ENCODE data around the gene DMRT3.

Gene DMRT3

DNA sequence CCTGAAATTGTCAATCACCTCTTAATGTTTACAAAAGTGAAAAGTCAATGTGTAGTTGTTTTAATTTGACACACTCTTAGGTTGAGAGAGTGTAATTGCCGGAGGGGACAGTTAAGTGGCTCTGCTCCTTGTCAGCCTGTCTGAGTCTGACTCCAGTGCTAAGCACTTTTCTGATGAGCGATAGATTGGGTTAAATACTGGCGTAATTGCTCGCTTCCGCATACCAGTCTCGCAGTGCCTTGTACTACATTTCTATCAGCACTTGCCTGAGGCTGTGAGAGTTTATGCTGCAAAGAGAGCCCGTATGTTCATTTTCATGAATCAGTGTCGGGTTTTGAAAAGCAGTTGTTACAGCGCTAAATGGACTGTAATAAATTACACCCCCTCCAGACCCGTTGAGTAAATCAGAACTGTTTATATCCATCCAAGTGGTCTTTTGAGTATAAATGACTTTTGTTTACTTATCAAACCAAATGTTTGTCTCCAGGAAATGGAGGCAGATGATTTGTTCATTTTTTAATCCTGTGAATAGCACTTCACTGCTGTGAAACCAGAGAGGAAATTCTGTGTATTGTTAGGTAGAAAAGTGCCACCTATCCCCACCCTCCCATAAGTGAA, 41.0 kb upstream of the DMRT3 start:
- no peak for DNase-seq
- H3K27me3 ChIP-seq, result peaks cover 0 to 9% of the 10 kb centered on the region in 2 donors
- peaks cover 0 to 3% (median 3%) of the 10 kb centered on the region in 3 donors for H3K9me3 ChIP-seq
- intact Hi-C loops (cut with DNase I; ENCODE audit: low total_unique reads), result no loop called here
- H3K4me3 ChIP-seq, result peak overlapping the region in 1 of 2 donors; percentile 12
- no peaks in the 10 kb centered on the region for H3K4me1 ChIP-seq
- H3K27ac ChIP-seq, result no peak overlapping the region
- no peaks in the 10 kb centered on the region for H3K36me3 ChIP-seq
- TF ChIP-seq, protein P1, sequence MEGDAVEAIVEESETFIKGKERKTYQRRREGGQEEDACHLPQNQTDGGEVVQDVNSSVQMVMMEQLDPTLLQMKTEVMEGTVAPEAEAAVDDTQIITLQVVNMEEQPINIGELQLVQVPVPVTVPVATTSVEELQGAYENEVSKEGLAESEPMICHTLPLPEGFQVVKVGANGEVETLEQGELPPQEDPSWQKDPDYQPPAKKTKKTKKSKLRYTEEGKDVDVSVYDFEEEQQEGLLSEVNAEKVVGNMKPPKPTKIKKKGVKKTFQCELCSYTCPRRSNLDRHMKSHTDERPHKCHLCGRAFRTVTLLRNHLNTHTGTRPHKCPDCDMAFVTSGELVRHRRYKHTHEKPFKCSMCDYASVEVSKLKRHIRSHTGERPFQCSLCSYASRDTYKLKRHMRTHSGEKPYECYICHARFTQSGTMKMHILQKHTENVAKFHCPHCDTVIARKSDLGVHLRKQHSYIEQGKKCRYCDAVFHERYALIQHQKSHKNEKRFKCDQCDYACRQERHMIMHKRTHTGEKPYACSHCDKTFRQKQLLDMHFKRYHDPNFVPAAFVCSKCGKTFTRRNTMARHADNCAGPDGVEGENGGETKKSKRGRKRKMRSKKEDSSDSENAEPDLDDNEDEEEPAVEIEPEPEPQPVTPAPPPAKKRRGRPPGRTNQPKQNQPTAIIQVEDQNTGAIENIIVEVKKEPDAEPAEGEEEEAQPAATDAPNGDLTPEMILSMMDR (IDR thresholded peaks at IDR 0.05), result no peak

DNA sequence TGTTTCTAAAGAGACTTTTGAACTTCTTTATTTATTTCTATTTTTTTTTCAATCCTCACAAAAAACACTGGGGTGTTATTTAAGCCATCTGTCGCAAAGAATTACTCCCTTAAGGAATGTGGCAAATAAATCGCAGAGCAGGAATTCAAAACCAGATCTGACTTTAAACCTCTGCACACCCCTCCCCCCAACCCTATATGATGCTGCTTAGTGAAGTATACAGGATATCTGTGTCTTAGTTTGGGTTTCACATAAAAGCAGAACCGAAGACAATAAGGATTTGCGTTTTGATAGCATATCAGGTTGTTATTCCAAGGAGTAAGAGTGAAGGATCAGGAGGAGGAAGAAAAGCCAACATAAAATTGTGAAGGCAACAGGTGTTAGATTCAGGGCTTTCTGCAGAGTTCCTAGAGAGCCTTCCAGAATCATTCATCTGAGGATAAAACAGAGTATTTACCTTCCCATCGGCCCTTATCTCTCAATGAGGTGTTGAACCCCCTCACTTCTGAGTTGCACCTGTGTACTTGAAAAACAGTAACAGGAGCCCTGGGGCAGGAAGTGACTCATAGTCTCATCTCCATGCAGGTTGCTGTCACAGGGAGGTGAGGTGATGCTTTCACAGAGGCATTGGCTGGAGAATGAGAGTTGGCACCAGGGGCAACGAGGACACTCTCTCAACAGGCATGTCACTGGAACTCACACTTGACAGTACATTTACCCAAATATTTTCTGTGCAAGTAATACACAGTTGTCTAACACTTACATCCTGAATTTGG, 33.5 kb upstream of the DMRT3 start:
- intact Hi-C loops (cut with DNase I; ENCODE audit: low total_unique reads), result no loop called here
- H3K4me1 ChIP-seq, result no peaks in the 10 kb centered on the region
- H3K36me3 ChIP-seq, result no peaks in the 10 kb centered on the region
- peaks cover 0 to 14% of the 10 kb centered on the region in 2 donors for H3K27me3 ChIP-seq
- no peak overlapping the region for H3K27ac ChIP-seq
- no peak overlapping the region for H3K4me3 ChIP-seq
- H3K9me3 ChIP-seq, result peaks cover 0 to 3% (median 3%) of the 10 kb centered on the region in 3 donors
- no peak for DNase-seq
- TF ChIP-seq, protein P1 (IDR thresholded peaks at IDR 0.05), result no peak

DNA sequence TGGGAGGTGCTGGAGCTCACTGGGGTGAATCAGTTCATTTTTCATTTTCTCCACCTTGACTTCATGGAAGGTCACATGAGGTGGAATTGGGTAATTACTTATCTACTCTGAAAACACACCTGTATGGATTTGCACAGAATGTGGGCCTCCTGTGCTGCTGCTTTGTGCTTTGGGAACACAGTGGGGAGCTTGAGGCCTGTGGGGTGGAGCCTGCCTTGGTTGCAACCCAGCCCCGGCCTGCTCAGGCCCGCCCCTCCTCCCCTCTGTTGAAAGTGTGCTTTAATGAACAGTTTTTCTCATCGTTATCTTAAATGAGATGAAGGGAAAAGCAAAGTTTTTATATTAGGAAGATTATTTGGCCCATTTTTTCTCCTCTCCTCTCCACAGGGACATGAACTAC, 28.5 kb upstream of the DMRT3 start:
- Histone ChIP-seq H3K4me1 (no peaks in the 10 kb centered on the region), H3K36me3 (no peaks in the 10 kb centered on the region), H3K27me3 (peaks cover 0 to 21% of the 10 kb centered on the region in 2 donors), H3K9me3 (no peaks in the 10 kb centered on the region), H3K4me3 (no peak overlapping the region), H3K27ac (no peak overlapping the region)
- TF ChIP-seq, protein P1 (IDR thresholded peaks at IDR 0.05), result no peak
- no peak for DNase-seq
- intact Hi-C loops (cut with DNase I; ENCODE audit: low total_unique reads), result no loop called here

DNA sequence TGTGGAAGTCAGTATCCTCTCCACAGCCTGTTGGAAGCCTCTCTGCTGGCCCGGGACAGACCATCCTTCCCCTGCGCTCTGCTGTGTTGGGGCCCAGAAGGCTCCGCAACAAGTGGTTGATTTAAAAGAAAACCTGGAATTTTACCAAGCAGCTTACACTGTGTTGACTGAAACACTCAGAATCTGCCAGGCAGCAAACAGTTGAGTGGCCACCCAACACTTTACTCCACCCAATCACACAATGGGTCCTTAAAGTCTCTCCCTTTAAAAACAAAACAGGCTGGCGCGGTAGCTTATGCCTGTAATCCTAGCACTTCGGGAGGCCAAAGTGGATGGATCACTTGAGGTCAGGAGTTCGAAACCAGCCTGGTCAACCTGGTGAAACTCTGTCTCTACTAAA, 28.0 kb upstream of the DMRT3 start:
- TF ChIP-seq, protein P1 (IDR thresholded peaks at IDR 0.05), result no peak
- DNase-seq, result no peak

DNA sequence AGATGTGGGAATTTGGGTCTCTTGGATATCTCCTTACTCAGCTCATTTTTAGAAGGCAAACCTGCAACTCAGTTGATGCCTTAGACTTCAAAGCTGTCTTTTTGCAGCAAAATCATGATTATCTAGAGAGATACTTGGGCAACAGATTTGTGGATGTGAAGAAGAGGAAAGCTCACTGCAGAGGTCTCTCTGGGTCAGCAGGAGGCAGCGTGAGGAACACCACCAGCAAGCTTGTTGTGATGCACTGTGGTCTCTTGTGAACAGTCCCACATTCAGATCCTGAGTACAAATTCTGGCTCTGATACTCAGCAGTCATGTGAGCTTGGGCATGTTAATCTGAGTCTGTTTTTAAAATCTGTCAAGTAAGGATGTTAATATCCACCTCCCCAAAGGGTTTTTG, 26.3 kb upstream of the DMRT3 start:
- Histone ChIP-seq H3K4me3 (no peak overlapping the region), H3K9me3 (no peaks in the 10 kb centered on the region), H3K4me1 (no peaks in the 10 kb centered on the region), H3K36me3 (no peaks in the 10 kb centered on the region), H3K27me3 (peaks cover 0 to 21% of the 10 kb centered on the region in 2 donors), H3K27ac (no peak overlapping the region)
- intact Hi-C loops (cut with DNase I; ENCODE audit: low total_unique reads), result no loop called here
- TF ChIP-seq, protein P1 (IDR thresholded peaks at IDR 0.05), result no peak
- no peak for DNase-seq

More for the DNA sequence above, 28.0 kb upstream of the DMRT3 start:
- Histone ChIP-seq H3K36me3 (no peaks in the 10 kb centered on the region), H3K4me3 (no peak overlapping the region), H3K27me3 (peaks cover 0 to 21% of the 10 kb centered on the region in 2 donors), H3K9me3 (no peaks in the 10 kb centered on the region), H3K4me1 (no peaks in the 10 kb centered on the region), H3K27ac (no peak overlapping the region)
- intact Hi-C loops (cut with DNase I; ENCODE audit: low total_unique reads), result no loop called here

Measured in tibial artery (tissue), 4 donors.